K562 treated with DMSO at 1 percent for 12 hours (cell line): Measurements from ENCODE around the gene SP4. TPM values are rescaled to one million over a fixed set of nuclear protein-coding genes. Genes with fewer than 3 reads are reported as not detected.

Experiments used
- total RNA-seq: library from RNA; unstranded; fragments of 300-600 nt; gene quantifications from 2 replicates; pipeline ENCODE4 v1.2.3, GENCODE V29; 2022; ENCODE audit not compliant: insufficient read depth

The SP4 gene
- 0.96 and 4.7 TPM in 2 replicates for total RNA-seq

GRCh38 chr7:21427871-21428658, at the start of gene SP4:
TSS of gene SP4 (plus strand) at chr7:21428083. CDS start at chr7:21428252, 169 bp downstream.

DNA sequence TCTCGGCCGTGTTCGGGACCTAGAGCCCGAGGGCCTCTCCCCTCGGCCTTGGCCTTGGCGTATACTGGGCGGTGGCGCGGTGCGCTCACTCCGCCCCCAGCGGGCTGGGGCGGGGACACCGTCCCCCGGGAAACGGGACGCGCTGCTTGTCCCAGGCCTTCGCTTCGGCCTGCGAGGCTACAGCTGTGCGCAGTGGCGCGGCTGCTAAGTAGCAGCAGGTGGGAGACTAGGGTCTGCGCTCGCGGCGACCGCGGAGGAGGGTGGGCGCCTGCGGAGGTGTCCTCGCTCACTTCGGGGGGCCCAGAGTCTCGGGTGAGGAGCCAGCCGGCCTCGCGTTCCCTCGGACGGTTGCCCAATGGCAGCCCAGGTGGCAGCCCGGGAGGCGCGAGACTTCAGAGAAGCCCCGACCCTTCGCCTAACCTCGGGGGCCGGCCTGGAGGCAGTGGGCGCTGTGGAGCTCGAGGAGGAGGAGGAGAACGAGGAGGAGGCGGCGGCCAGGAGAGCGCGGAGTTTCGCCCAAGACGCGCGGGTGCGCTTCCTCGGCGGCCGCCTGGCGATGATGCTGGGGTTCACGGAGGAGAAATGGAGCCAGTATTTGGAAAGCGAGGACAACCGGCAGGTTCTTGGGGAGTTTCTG, 115.1 kb downstream of the SP4 start, which contains the start of gene DNAH11:
Gene DNAH11, plus strand, starts transcription at position 149 of the 637 bp plus-strand sequence. Its CDS starts 207 bp downstream, at position 356.

Other genes starting within 250 kb of the SP4 start
- gene DNAH11, start 115.0 kb downstream of the SP4 start, total RNA-seq, result not detected in 2 replicates